Inflammatory macrophage treated with lipopolysaccharide for 4 hours (primary cell): ENCODE measurements around the gene CENPP.

Experiments
- DNase-seq: peaks from one replicate; pipeline ENCODE4 v3.0.0-alpha.2; 2020

CENPP gene

DNA sequence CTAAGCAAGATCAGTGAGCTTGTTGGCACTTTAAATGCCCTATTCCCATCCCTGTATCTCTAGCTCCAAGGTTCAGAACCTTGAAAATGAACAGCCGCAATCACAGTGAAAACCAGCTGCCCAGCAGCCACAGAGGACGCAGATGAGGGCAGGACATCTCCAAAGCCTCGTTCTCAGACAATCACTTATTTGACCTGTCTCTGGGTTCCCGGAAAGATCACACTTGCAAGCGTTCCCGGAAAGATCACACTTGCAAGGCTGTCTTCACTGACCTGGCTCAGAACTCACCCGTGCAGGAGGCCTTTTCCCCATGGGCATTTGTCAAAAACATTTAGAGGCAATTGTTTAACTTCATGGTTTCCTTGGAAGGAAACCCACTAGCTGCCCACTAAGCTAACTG is 318.5 kb downstream of the CENPP start:
- no peak for DNase-seq

- no peak for DNase-seq
These were observed 319.3 kb downstream of the CENPP start for GRCh38 chr9:92645041-92645440.

DNA sequence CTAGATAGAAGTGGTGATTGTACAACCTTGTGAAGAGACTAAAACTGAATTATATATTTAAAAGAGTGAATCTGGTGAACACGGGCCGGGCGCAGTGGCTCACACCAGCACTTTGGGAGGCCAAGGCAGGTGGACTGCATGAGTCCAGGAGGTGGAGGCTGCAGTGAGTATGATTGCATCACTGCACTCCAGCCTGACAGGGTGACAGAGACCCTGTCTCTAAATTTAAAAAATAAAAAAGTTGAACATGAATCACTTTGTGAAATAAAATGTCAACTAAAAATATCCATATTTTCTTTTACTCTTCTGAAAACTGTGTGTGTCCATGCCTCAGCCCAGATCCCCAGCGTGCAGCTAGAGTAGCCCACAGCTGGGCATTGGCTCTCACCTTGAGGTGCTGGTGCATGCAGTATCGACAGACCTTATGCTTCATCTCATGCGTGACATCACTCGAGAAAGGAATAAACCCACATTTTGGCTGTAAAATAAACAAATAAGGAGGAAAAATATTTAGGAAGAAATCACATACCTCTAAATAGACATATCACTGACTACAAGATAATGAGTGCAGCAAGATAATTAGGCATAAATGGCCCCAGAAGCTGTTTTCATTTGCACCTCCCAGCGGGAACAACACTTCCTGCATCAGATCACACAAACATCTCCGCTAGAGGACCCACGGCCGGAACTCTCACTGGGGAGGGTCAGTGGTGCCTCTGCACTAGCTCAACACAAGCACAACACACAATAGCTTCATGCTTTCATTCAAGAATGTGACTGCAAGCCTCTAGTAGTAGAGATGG is 322.1 kb downstream of the CENPP start:
- DNase-seq: no peak

GRCh38 chr9:92648474-92648971 is 322.8 kb downstream of the CENPP start:
- no peak for DNase-seq

DNA sequence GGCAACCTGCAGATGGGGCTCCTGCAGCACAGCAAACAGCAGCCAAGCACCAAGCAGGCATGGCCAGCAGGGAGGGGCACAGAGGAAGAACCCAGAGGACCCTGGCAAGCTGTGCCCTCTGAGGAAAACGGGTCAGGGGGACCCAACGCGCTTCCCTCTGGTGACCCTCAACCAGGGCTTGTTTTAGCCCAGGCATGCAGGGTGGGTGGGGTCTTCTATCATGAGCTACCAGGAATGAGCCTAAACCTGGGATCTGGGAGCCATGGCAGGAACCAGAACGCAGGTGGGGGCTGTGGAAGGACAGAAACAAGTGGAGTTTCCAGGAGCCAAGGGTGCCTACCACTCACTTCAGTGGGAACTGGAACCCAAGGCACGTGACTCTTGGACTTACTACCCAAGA is 323.3 kb downstream of the CENPP start:
- no peak for DNase-seq

GRCh38 chr9:92650296-92650695 is 324.5 kb downstream of the CENPP start:
- DNase-seq: no peak

- DNase-seq: peak; percentile 34
These were observed 325.3 kb downstream of the CENPP start for GRCh38 chr9:92650839-92651621.

- DNase-seq: no peak
These were observed 326.7 kb downstream of the CENPP start for GRCh38 chr9:92652461-92652860.

DNA sequence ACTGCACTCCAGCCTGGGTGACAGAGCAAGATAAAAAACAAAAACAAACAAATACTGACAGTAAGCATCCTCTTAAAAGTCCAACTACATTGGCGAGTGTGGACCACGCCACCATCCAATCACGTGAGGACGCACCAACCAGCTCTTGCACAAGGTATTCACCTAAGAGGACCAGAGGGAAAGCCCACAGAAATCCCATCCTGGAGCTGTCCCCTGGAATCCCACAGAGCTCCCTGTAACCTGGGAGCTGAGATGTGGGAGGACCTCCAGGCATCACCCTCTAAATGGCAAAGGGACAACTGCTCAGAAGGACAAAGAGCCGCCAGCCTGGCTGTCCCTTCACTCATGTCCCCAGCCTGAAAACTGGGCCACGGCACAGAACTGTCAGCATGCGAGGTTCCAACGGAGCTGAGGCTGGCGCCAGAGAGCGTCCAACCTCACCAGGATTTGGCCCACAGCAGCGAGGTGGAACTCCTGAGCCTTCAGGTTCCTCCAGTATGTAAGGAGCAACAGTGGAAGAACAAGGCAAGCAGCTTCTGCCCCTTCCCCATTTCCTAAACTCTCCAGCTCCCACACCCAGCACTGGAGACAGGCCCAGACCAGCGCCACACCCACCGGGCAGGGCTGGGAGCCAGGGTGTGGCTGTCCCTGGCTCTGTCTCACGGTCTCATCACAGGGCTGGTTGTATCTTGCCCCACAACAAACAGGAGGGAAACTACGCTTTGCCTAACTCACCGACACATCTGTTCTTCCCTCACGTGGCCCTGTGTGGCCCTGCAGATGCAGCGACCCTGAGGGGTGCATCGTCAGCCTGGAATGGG is 328.9 kb downstream of the CENPP start:
- DNase-seq: no peak

GRCh38 chr9:92655366-92655765 is 329.6 kb downstream of the CENPP start:
- no peak for DNase-seq

DNA sequence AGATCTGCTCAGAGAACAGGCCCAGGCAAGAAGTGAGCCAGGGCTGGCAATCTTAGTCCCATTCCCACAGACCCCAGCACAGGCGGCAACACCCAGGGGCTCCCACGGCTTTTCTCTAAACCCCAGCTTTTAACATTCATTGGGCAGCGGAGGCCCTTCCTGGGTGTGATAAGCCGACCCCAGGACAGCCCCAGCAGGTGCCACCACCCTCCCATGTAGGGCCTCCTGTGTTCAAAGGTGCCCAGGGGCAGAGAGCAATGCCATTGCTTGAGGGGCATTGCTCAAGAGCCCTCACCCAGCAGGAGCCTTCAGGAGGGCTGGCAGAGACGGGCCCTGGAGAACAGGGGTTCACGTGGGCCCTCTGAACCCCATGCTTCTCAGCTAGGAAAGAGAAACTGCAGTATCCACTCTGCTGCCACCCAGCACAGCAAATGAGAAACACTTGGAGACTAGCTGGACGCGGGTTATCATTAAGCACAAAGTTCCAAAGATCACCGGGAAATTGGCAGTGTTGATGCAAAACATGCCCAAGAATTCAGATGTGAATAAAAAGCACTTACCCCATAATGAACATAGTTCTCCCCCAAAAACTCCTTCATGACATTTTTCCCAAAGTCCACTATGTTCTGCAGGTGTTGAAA is 330.3 kb downstream of the CENPP start:
- DNase-seq: no peak

DNA sequence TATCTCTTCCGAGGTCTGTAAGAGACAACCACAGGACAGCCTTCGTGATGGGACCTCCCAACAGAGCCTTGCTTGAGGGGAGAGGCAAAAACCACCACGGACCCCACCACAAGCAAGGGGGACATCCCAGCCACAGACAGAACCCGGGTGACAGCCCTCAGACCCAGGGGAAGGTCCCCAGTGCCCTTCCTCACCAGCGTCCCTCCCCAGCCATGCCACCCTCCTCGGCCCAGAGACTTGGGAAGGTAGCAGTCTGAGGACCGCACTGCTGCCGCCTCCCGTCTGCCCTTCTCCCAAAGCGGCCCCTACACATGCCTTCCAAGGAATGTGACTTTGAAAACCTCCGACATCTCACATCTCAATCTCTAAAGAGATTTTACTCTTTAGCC is 330.8 kb downstream of the CENPP start:
- no peak for DNase-seq

- DNase-seq: no peak
These were observed 331.7 kb downstream of the CENPP start for GRCh38 chr9:92657296-92658094.

- DNase-seq: no peak
These were observed 332.4 kb downstream of the CENPP start for GRCh38 chr9:92658176-92658575.

- DNase-seq: no peak
These were observed 332.9 kb downstream of the CENPP start for GRCh38 chr9:92658611-92659010.

DNA sequence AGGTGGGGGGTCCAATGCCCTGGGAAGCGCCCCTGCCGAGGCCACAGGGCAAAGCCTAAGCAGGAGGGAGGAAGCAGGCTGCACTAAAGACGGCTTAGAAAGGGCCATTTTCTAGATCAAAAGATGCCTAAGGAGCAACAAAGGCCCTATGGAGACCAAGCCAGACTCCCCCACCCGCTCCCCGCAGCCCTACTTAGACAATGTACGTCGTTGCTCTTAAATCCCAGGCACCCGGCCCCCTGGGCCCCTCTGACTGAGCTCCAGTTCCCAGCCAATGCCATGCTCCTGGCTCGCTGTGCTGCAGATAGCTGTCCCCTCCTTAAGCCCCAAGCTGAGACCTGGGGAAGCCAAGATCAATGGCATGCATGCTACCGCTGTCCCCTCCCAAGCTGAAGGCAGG is 333.8 kb downstream of the CENPP start:
- no peak for DNase-seq

DNA sequence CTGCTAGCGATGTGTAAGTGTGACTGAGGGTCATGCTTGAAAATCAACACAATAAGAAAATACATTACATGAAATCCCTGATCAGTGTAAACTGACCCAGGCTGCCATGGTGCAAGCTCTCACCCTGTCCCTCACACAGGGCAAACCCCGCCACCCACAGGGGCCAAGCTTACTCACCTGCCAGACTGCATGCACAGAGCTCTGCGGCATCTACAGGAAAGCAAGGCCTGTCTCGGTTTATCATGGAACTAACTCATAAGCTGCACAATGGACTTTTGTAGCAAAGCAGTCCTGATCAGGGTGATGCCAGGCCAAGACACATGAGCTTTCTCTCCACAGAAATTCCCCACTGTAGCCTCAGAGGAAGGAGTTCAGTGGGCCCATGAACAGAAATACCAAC is 334.5 kb downstream of the CENPP start:
- no peak for DNase-seq

GRCh38 chr9:92661127-92661526 is 335.4 kb downstream of the CENPP start:
- DNase-seq: no peak

DNA sequence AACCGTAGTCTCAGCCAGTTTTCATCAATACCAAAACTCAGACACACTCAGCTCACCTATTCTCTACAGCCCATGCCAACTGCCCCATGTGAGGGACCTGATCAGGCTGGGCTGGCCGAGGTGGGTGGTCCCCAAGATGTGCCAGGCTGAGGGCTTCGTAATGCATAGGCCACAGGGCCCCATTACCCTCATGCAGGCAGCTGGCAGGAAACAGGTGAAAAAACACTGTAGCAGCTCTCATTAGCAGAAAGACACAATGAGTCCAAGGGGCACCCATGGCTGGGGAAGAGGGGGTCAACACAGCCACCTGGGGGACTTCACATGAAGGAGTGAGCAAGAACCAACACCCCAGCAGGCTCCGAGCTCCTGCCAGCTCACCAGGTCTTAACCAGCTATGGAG is 336.0 kb downstream of the CENPP start:
- no peak for DNase-seq

GRCh38 chr9:92663126-92663525 is 337.4 kb downstream of the CENPP start:
- no peak for DNase-seq

- DNase-seq: no peak
These were observed 338.2 kb downstream of the CENPP start for GRCh38 chr9:92663951-92664350.
